HCEC 1CT (cell line): ENCODE data around the gene GZMA.
A peak's percentile ranks its signal among the peaks of the same experiment; 100 is the strongest.
"Not testable (repeated sequence)": the region's sequence is repeated elsewhere in the genome, so short reads cannot be mapped to it uniquely, and the experiment has no call there.

ENCODE experiments used
- DNase-seq: peaks from one replicate; pipeline ENCODE4 v3.0.0-alpha.2; 2017

GZMA gene

GRCh38 chr5:55102348-55102747, at the start of gene GZMA:
Gene GZMA (plus strand): TSS chr5:55102646. CDS start chr5:55102683, 37 bp downstream.
- no peak for DNase-seq

DNA sequence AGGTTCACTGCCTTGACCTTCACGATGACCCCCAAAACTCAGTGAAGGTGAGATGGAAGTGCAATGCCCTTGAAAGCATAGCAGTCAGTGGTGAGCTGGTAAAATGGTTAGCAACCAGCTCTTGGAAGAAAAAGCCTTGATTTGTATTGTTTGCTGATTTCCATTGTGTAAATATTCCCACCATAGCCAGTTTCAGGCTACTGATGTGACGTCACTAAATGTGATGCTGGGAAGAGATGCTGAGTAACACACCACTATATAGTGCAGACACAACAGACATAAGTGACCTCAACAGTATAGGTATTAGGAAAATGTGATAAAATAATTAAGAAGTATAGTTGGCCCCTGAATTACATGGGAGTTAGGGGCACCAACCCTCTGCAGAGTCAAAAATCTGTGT, 47.3 kb upstream of the GZMA start:
- no peak for DNase-seq

GRCh38 chr5:55062039-55062779, 40.2 kb upstream of the GZMA start:
- DNase-seq, result no peak

DNA sequence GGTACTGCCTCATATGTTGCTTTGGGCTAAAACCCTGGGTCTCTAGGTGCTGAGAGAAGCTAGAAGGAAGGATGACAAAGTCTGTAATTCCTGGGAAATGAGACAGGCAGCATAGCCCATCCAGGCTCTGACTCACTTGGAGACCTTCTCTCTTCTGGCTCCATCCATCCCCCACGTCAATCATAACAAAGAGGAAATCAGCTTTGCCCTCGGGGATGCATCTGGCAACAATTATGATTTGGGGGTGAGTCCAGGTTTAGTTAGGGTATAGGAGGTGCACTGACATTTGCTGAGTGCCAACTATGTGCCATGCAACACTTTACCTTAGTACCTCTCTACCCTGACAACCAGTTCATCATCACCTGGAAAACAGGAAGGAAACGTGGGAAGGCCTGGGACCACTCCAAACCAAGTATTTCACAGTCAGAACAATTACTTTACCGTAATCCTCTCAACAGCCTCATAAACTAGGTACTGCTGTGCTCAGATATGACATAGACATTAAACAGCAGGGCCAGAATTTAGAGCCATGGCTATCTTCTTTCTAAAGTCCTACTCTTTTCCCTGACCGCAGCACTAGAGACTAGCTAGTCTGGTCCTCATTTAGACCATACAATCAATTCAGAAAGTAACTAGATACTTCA, 39.1 kb upstream of the GZMA start:
- DNase-seq, result peak; percentile 55

- DNase-seq, result no peak
These were observed 38.5 kb upstream of the GZMA start for GRCh38 chr5:55063899-55064298.

DNA sequence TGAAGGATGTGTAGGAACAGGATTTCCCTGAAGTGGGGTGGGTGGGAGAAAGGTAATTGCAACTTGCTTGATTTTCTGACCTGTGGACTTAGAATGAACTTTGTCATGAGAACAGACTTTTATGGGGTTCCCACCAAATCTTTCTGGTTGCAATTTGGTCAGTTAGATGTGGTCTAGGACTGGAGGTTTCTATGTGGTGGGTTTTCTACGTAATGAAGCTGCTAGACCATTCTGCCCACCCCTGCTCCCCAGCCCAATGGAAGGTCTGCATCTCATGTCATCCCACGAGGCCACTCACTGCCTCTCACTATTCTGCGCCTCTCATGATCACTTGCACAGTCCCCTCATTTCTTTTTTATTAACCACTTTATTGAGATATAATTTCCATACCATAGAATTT, 37.9 kb upstream of the GZMA start:
- DNase-seq, result no peak

- no peak for DNase-seq
These were observed 36.2 kb upstream of the GZMA start for GRCh38 chr5:55066277-55066676.

DNA sequence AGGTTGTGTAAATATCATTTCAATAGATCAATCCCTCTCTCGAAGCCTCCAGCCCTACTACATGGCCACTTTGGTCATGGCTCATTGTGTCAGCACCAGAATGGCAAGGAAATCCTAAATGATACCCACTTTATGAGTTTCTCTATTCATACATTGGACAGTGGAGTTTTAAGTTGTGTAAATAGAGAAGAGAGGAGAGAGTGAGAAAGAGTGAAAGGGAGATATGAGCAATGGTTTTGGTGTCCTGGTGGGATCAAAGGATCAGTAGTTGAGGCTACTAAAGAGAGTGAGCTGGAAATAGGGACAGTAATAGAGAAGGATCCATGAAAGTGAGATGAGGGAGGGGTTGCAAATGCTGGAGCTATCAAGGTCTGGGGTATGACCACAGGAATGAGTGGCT, 31.5 kb upstream of the GZMA start:
- no peak for DNase-seq

GRCh38 chr5:55071413-55071812, 31.0 kb upstream of the GZMA start:
- no peak for DNase-seq

- no peak for DNase-seq
These were observed 29.8 kb upstream of the GZMA start for GRCh38 chr5:55072666-55073065.

DNA sequence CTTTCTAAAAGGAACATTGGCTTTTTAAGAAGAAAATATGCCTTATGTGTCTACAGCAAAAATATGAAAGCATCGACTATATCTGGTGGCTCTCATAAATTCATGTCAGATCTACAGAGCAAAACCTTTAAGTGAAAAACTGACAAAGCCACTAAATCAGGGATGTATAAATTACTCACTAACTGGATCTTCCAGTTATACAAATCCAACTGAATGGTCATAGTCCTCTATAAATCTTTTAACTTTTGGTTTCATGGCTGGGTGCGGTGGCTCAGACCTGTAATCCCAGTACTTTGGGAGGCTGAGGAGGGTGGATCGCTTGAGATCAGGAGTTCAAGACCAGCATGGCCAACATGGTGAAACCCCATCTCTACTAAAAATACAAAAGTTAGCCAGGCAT, 29.2 kb upstream of the GZMA start:
- DNase-seq, result no peak

DNA sequence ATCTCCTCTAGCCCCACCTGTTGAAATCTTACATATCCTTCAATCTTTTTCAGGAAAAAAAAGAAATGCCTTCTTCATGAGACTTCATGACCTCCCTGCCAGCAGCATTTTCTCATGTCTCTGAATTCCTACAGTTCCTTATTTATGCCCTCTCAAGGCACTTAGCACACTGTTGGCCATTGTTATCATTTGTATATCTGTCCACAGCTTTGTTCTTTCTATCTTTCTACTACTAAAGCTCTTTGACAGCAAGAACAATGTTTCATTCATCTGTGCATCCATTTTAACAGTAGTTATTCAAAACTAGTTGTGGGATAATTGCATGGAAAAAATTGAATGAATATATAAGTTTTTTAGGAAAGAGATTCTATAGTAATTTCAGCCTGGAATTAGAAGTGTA, 20.9 kb upstream of the GZMA start:
- no peak for DNase-seq

DNA sequence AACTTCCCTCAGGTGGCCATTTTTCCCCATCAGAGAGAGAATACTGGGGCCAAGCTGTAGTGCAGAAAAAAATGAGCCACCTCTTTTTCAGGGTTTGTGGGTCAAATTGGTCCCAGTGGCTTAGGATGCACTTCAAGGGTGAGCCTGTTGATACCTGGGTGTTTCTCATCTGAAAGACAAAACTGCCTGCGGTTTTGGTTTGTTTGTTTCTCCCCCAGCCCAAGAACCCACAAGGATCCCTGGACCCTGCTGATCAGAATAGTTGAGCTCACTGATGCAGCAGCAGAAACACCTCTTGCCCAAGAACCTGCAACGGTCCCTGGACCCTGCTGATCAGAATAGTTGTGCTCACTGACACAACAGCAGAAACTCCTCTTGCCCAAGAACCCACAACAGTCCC, 13.1 kb upstream of the GZMA start:
- not testable (repeated sequence) for DNase-seq

DNA sequence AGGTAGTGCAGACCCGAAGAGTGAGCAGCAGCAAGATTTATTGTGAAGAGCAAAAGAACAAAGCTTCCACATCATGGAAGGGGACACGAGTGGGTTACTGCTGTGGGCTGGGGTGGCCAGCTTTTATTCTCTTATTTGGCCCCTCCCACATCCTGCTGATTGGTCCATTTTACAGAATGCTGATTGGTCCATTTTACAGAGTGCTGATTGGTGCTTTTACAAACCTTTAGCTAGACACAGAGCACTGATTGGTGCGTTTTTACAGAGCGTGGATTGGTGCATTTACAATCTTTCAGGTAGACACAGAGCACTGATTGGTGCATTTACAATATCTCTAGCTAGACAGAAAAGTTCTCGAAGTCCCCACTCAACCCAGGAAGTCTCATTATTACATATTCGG, 11.4 kb upstream of the GZMA start:
- DNase-seq, result not testable (repeated sequence)

DNA sequence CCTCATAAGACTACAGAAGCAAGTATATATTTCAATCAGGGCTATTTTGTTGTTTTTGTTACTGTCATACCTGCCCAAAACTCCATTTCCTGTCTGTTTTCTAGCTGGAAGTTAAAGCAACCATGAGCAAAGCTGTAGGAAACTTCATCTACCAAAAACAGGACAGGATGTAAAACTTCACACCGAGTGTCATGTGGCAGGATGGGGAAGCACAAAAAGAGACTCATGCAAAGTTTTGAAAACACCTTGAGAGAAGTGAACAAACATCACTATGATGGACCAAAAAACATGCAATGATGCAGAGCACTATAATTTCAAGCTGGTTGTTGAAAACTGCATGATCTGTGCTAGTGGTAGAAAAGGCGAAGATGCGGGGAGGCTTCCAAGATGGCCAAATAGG, 6.3 kb upstream of the GZMA start:
- DNase-seq, result no peak

DNA sequence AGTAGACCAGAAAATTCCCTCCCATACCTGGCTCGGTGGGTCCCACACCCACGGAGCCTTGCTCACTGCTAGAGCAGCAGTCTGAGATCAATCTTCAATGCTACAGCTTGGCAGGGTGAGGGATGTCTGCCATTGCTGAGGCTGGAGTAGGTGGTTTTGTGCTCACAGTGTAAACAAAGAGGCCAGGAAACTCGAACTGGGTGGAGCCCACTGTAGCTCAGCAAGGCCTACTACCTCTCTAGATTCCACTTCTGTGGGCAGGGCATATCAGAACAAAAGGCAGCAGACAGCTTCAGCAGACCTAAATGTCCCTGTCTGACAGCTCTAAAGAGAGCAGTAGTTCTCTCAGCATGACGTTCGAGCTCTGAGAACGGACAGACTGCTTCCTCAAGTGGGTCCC, 5.6 kb upstream of the GZMA start:
- no peak for DNase-seq

GRCh38 chr5:55101148-55101547, 1.3 kb upstream of the GZMA start:
- not testable (repeated sequence) for DNase-seq

GRCh38 chr5:55101556-55102276, 730 bp upstream of the GZMA start:
- no peak for DNase-seq

DNA sequence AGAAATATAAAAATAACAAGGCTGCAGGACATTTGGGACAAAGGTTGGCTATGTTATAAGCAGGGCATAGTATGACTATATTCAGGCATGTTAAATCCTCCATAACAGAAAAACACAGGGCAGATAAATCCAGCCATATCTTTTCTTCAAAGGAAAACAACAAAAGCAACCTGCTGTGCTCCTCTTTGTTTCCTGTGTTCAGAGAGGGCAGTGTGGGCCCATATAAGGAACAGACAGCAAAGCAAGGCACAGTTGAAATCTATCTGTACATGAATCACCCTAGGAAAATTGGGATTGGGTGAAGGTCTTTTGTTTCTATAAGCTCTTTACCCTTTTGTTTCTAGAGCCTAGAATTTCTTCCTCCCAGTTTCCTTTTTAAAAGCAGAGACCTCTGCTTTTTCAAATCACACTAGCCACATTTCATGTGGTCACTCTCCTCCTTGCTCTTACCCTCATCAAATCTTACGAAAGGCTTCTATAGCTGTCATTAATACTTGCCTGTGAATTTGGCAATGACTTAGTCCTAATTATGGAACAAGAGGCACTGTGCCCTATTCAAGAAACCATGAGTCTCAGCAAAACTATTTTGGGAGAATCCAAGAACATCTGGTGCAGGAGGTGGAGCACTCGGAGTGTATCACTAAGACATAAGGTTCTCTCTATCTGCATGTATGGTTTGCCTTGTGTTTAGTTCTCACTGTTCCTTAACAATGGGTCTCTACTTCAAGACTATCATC, 1.8 kb downstream of the GZMA start:
- DNase-seq, result peak; percentile 36

DNA sequence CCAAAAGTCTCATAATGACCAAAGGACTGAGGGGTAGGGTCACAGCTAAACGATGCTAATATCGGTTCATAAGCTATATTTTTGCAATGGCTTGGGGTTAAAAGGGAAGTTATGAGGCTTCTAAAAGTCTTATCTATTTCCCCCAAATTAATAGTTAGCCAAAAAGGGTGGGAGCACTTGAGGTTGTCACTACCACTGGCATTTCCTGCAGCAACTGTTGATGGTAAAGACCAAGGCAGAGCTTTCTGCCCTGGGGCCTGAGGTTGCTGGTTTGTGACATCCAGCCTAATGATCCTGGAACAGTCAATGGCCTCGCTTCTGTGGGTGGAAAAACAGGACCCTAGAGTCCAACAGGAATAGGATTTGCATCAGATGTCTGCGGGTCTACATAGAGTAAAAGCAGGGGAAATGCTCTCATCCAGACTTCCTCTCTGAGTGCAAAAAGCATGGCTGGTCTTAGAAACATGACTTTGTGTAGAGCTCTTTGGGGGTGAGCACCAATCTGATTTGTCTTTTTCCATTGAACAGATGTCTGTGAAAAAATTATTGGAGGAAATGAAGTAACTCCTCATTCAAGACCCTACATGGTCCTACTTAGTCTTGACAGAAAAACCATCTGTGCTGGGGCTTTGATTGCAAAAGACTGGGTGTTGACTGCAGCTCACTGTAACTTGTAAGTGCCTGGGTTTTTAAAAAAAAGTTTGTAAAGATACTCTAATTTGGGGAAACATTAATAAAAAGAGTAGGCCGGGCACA, 2.7 kb downstream of the GZMA start:
- DNase-seq, result no peak

GRCh38 chr5:55105976-55106375, 3.5 kb downstream of the GZMA start:
- DNase-seq, result not testable (repeated sequence)

GRCh38 chr5:55108661-55109060, 6.2 kb downstream of the GZMA start:
- peak; percentile 7 for DNase-seq

GRCh38 chr5:55110217-55110616, 7.8 kb downstream of the GZMA start:
- no peak for DNase-seq
